Liver (tissue), 3 donors: ENCODE measurements around the gene DMC1.

Source experiments
- FOXA1 ChIP-seq: IDR thresholded peaks from 2 replicates; pipeline ENCODE4 v1.6.1; 2016; ENCODE audit warnings: antibody characterized with exemption
- RXRA ChIP-seq, 2 donors: IDR thresholded peaks; 2 replicates each; pipeline ENCODE4 v1.6.1; 2017 to 2018; ENCODE audit warnings: antibody characterized with exemption in 2 of 2, mild to moderate bottlenecking in 1 of 2
- TF ChIP-seq, protein P1 (sequence below): fragments of 150-350 bp; IDR thresholded peaks from 2 replicates; pipeline ENCODE4 v1.5.1; 2017; ENCODE audit warnings: improper control_type of control experiment, low read depth, low read length; ENCODE audit not compliant: missing input control
- TF ChIP-seq, protein P2 (sequence below): IDR thresholded peaks from 2 replicates; pipeline ENCODE4 v1.6.1; 2016; ENCODE audit warnings: antibody characterized with exemption, mild to moderate bottlenecking
- TF ChIP-seq, protein P3 (sequence below): IDR thresholded peaks from 2 replicates; pipeline ENCODE4 v1.6.1; 2016; ENCODE audit warnings: antibody characterized with exemption
- donor health status: healthy.
- donor health status: healthy.

DNA sequence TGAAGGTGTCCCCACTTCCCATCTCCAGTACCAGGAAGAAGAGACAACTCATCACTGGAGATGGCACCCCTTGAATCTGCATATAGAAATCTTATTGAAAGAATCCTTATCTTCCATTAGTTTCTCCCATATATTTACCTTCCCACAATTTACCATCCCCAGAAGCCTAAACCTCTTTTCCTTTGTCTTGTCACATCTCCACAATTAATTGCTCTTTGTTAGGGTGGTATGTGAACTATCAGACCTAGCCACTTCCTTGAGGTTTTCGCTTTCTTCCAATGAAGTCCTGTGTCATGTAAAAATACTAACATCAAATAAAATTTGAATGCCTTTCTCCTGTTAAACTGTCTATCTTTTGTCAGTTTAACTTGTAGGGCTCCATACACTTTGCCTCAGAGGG, 48.3 kb upstream of the DMC1 start:
- TF ChIP-seq, protein P1, sequence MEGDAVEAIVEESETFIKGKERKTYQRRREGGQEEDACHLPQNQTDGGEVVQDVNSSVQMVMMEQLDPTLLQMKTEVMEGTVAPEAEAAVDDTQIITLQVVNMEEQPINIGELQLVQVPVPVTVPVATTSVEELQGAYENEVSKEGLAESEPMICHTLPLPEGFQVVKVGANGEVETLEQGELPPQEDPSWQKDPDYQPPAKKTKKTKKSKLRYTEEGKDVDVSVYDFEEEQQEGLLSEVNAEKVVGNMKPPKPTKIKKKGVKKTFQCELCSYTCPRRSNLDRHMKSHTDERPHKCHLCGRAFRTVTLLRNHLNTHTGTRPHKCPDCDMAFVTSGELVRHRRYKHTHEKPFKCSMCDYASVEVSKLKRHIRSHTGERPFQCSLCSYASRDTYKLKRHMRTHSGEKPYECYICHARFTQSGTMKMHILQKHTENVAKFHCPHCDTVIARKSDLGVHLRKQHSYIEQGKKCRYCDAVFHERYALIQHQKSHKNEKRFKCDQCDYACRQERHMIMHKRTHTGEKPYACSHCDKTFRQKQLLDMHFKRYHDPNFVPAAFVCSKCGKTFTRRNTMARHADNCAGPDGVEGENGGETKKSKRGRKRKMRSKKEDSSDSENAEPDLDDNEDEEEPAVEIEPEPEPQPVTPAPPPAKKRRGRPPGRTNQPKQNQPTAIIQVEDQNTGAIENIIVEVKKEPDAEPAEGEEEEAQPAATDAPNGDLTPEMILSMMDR = no peak
- TF ChIP-seq, protein P2, sequence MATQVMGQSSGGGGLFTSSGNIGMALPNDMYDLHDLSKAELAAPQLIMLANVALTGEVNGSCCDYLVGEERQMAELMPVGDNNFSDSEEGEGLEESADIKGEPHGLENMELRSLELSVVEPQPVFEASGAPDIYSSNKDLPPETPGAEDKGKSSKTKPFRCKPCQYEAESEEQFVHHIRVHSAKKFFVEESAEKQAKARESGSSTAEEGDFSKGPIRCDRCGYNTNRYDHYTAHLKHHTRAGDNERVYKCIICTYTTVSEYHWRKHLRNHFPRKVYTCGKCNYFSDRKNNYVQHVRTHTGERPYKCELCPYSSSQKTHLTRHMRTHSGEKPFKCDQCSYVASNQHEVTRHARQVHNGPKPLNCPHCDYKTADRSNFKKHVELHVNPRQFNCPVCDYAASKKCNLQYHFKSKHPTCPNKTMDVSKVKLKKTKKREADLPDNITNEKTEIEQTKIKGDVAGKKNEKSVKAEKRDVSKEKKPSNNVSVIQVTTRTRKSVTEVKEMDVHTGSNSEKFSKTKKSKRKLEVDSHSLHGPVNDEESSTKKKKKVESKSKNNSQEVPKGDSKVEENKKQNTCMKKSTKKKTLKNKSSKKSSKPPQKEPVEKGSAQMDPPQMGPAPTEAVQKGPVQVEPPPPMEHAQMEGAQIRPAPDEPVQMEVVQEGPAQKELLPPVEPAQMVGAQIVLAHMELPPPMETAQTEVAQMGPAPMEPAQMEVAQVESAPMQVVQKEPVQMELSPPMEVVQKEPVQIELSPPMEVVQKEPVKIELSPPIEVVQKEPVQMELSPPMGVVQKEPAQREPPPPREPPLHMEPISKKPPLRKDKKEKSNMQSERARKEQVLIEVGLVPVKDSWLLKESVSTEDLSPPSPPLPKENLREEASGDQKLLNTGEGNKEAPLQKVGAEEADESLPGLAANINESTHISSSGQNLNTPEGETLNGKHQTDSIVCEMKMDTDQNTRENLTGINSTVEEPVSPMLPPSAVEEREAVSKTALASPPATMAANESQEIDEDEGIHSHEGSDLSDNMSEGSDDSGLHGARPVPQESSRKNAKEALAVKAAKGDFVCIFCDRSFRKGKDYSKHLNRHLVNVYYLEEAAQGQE = no peak
- no peak for TF ChIP-seq FOXA1
- TF ChIP-seq RXRA (IDR thresholded peaks at IDR 0.05) = no peak
- TF ChIP-seq, protein P3, sequence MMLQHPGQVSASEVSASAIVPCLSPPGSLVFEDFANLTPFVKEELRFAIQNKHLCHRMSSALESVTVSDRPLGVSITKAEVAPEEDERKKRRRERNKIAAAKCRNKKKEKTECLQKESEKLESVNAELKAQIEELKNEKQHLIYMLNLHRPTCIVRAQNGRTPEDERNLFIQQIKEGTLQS = no peak
